Upper lobe of left lung (tissue), 6 donors: ENCODE results near the gene CAPN12. TPM values are rescaled to one million over a fixed set of nuclear protein-coding genes. Genes with fewer than 3 reads are reported as not detected.
"Not testable (repeated sequence)": the region's sequence is repeated elsewhere in the genome, so short reads cannot be mapped to it uniquely, and the experiment has no call there.

Source experiments
- ATAC-seq, 2 donors: fragments of 200-7000 bp; cut with Tn5 transposase; one replicate each; pipeline ENCODE4 v1.9.1; 2022; ENCODE audit warnings: mild to moderate bottlenecking in 2 of 2, moderate library complexity in 2 of 2; ENCODE audit not compliant: low FRiP score in 2 of 2
- DNase-seq, 2 donors: peaks; one replicate each; pipeline ENCODE4 v3.0.0-alpha.2; 2019 to 2020
- H3K27ac ChIP-seq, 4 donors: fragments of 200-600 bp; sonication (generic); one replicate each; pipeline ENCODE4 v1.5.1; 2016 to 2019
- H3K27me3 ChIP-seq, 4 donors: fragments of 200-600 bp; sonication (generic); one replicate each; pipeline ENCODE4 v1.5.1; 2017 to 2019
- H3K36me3 ChIP-seq, 4 donors: fragments of 200-600 bp; sonication (generic); one replicate each; pipeline ENCODE4 v1.5.1; 2016 to 2019
- H3K4me1 ChIP-seq, 4 donors: fragments of 200-600 bp; sonication (generic); one replicate each; pipeline ENCODE4 v1.5.1; 2018 to 2019
- H3K4me3 ChIP-seq, 4 donors: fragments of 200-600 bp; sonication (generic); one replicate each; pipeline ENCODE4 v1.5.1; 2017 to 2019; ENCODE audit warnings: mild to moderate bottlenecking in 2 of 4, moderate library complexity in 1 of 4
- H3K9me3 ChIP-seq, 4 donors: fragments of 200-600 bp; sonication (generic); one replicate each; pipeline ENCODE4 v1.5.1; 2018 to 2019
- EP300 ChIP-seq, 4 donors: sonication (generic); formaldehyde crosslinking; IDR thresholded peaks; one replicate each; pipeline ENCODE4 v1.5.1; 2017; ENCODE audit warnings: antibody characterized with exemption in 4 of 4, control low read depth in 2 of 4
- POLR2A ChIP-seq, 4 donors: fragments of 450-650 bp; IDR thresholded peaks; one replicate each; pipeline ENCODE4 v1.5.1; 2016 to 2017; ENCODE audit warnings: antibody characterized with exemption in 4 of 4, mild to moderate bottlenecking in 2 of 4
- POLR2AphosphoS5 ChIP-seq, 2 donors: sonication (generic); formaldehyde crosslinking; IDR thresholded peaks; one replicate each; pipeline ENCODE4 v1.5.1; 2017; ENCODE audit warnings: antibody characterized with exemption in 2 of 2
- WGBS, 2 donors: methylation state at CpG; one replicate each; pipeline ENCODE4 v1.1.5; 2017 to 2018; 5-methylcytosine and 5-hydroxymethylcytosine counted together
- total RNA-seq, 6 donors: library from RNA; depleted of rRNA in 4 of 6; stranded (reverse); fragments of >200 nt in 4 of 6; gene quantifications; one replicate each; pipeline versions ENCODE4 v1.1.0 to v1.2.1, GENCODE V29; 2016 to 2021
- TF ChIP-seq, protein P1 (sequence below), 6 experiments: fragments of 450-650 bp in 4 of 6; fragments of 200-600 bp in 2 of 6; sonication (generic) in 2 of 6; IDR thresholded peaks; one replicate each; pipeline ENCODE4 v1.5.1; 2016 to 2019; ENCODE audit warnings: antibody characterized with exemption in 6 of 6
- donor health status: DM: no; HTN: no; CAD: no; lungs with moderate emphysema.
- donor health status: DM: no; HTN: yes; CAD: no; lungs with severe emphysema.

CAPN12 gene, protein sequence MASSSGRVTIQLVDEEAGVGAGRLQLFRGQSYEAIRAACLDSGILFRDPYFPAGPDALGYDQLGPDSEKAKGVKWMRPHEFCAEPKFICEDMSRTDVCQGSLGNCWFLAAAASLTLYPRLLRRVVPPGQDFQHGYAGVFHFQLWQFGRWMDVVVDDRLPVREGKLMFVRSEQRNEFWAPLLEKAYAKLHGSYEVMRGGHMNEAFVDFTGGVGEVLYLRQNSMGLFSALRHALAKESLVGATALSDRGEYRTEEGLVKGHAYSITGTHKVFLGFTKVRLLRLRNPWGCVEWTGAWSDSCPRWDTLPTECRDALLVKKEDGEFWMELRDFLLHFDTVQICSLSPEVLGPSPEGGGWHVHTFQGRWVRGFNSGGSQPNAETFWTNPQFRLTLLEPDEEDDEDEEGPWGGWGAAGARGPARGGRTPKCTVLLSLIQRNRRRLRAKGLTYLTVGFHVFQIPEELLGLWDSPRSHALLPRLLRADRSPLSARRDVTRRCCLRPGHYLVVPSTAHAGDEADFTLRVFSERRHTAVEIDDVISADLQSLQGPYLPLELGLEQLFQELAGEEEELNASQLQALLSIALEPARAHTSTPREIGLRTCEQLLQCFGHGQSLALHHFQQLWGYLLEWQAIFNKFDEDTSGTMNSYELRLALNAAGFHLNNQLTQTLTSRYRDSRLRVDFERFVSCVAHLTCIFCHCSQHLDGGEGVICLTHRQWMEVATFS
- total RNA-seq: 10 to 100 TPM in 3 of 6 donors, 1 to 10 TPM in 3; 5.2 to 93.2 (median 11.1) TPM

DNA sequence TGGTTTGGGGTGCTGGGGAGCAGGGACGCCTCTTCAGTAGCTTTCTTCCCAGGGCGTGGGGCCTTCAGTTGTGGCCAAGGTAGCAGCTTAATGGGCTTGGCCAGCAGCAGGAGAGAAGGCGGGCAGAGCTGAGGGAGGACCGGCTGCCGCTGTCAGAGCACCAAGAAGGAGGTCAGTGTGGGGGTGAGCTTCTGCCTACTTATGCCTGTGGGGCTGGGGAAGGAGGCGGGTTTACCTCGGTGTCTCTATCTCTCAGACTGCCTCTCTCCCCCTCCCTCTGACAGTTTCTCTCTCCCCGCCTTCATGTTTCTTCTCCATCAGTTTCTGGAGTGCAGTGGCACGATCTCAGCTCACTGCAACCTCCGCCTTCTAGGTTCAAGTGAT, at the start of gene CAPN12:
Gene CAPN12, minus strand, starts transcription at position 177 of the 384 bp plus-strand sequence. CDS start 309 bp downstream, outside the sequence.
- WGBS, 2 donors: 92 to 93% methylated on average over 8 to 9 of the region's 10 CpGs
- H3K9me3 ChIP-seq: no peaks in the 10 kb centered on the region
- ATAC-seq (no peak), DNase-seq (peak in 1 of 2 donors; percentile 21)
- peaks cover 0 to 3% (median 0%) of the 10 kb centered on the region in 4 donors for H3K4me1 ChIP-seq
- H3K36me3 ChIP-seq: no peaks in the 10 kb centered on the region
- H3K4me3 ChIP-seq: no peak within 1 kb of the TSS
- H3K27ac ChIP-seq: no peak within 1 kb of the TSS
- TF ChIP-seq, protein P1, sequence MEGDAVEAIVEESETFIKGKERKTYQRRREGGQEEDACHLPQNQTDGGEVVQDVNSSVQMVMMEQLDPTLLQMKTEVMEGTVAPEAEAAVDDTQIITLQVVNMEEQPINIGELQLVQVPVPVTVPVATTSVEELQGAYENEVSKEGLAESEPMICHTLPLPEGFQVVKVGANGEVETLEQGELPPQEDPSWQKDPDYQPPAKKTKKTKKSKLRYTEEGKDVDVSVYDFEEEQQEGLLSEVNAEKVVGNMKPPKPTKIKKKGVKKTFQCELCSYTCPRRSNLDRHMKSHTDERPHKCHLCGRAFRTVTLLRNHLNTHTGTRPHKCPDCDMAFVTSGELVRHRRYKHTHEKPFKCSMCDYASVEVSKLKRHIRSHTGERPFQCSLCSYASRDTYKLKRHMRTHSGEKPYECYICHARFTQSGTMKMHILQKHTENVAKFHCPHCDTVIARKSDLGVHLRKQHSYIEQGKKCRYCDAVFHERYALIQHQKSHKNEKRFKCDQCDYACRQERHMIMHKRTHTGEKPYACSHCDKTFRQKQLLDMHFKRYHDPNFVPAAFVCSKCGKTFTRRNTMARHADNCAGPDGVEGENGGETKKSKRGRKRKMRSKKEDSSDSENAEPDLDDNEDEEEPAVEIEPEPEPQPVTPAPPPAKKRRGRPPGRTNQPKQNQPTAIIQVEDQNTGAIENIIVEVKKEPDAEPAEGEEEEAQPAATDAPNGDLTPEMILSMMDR (IDR thresholded peaks at IDR 0.05): no peak
- no peak for TF ChIP-seq POLR2A (IDR thresholded peaks at IDR 0.05)
- no peaks in the 10 kb centered on the region for H3K27me3 ChIP-seq

DNA sequence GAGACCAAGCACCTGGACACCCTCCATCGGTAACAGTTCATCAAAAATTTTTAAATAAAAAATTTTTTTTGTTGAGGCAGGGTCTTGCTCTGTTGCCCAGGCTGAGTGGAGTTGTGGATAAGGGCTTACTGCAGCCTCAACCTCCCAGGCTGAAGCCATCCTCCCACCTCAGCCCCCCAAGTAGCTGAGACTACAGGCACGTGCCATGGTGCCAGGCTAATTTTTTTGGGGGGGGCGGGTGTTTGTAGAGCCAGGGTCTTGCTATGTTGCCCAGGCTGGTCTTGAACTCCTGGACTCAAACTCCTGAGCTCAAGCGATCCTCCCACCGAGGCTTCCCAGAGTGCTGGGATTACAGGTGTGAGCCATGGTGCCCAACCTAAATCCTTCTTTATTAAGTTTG, 49.4 kb upstream of the CAPN12 start:
- ATAC-seq: no peak
- H3K36me3 ChIP-seq: no peaks in the 10 kb centered on the region
- H3K4me1 ChIP-seq: peaks cover 3 to 8% (median 7%) of the 10 kb centered on the region in 4 donors
- H3K4me3 ChIP-seq: no peak overlapping the region
- 89 to 96% methylated on average over 4 to 5 of the region's 5 CpGs for whole genome bisulfite sequencing, 2 donors
- no peak for TF ChIP-seq POLR2A (IDR thresholded peaks at IDR 0.05)
- TF ChIP-seq, protein P1 (IDR thresholded peaks at IDR 0.05): no peak
- no peak for TF ChIP-seq EP300 (IDR thresholded peaks at IDR 0.05)
- TF ChIP-seq POLR2AphosphoS5 (IDR thresholded peaks at IDR 0.05): no peak
- H3K9me3 ChIP-seq: no peaks in the 10 kb centered on the region
- H3K27ac ChIP-seq: no peak overlapping the region
- H3K27me3 ChIP-seq: no peaks in the 10 kb centered on the region
- DNase-seq: no peak

DNA sequence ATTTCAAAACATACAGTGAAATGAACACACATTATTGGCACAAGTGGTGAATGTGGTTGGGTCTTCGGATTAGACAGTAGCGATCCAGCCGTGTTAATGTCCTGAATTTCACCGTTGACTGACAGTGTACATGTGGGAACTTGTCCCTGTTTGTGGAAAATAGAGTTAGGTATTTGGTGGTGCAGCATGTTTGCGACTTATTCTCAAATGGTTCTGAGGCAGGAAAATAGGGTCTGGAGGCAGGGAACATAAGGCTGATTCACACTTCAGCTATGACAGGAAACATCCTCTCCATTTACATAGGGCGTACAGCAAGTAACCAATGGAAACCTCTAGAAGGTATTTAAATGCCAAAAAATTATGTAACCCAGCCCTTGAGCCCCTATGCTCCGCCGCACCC, 48.9 kb upstream of the CAPN12 start:
- 71 to 75% methylated on average over 8 of the region's 8 CpGs for WGBS, 2 donors
- ATAC-seq: no peak
- Histone ChIP-seq H3K4me1 (peaks cover 3 to 8% (median 7%) of the 10 kb centered on the region in 4 donors), H3K36me3 (no peaks in the 10 kb centered on the region), H3K4me3 (no peak overlapping the region), H3K27ac (no peak overlapping the region), H3K9me3 (no peaks in the 10 kb centered on the region), H3K27me3 (no peaks in the 10 kb centered on the region)
- TF ChIP-seq EP300 (IDR thresholded peaks at IDR 0.05) (no peak), POLR2AphosphoS5 (IDR thresholded peaks at IDR 0.05) (no peak), POLR2A (IDR thresholded peaks at IDR 0.05) (no peak)
- TF ChIP-seq, protein P1 (IDR thresholded peaks at IDR 0.05): no peak
- no peak for DNase-seq

DNA sequence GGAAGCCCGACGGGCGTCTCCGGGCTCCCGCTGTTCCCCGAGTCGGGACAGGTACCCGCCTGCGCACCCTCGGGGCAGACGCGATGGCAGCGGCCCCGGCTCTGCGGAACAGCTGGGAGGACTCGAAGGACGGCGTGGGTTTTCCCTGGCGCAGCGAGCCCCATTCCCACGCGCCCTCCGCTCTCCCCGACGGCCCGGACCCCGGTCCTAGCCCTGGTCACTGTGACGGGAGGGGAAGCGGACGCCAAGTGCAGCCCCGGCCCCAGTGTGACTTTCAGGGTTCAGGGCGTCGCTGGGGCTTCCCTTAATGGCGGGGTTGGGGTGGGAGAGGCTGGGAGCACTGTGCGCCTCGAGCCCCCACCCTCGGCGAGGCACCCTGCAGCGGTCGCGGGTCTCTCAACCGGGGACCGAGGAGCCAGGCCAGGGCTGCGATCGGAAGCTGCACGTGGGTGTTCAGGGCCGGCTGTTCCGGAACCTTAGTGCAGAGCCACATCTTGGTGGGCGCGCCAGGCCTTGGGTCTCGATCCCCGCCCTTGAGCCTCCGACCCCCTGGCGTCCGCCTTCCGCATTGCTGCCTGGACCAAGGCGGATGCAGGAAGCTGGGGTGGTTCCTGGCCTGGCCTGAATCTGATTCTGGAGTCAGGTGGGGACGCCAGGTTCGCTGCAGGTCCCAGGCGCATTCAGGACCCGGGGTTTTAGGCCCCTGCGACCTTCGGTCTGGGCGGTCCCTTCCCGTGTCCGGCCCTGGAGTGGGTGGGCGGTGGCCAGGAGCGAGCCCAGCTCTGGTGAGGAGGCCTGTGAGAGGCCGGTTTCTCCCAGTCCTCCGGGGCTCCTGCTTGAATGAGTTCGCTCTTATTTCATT, 48.2 kb upstream of the CAPN12 start:
- no peaks in the 10 kb centered on the region for H3K9me3 ChIP-seq
- ATAC-seq (peak; percentile 19 to 70), DNase-seq (peak in 1 of 2 donors; percentile 90)
- H3K4me3 ChIP-seq: peak overlapping the region in 3 of 4 donors; percentile 23 to 41 (median 37)
- no peaks in the 10 kb centered on the region for H3K27me3 ChIP-seq
- H3K36me3 ChIP-seq: no peaks in the 10 kb centered on the region
- WGBS, 2 donors: 30 to 40% methylated on average over 14 to 37 of the region's 71 CpGs
- H3K4me1 ChIP-seq: peaks cover 3 to 8% (median 7%) of the 10 kb centered on the region in 4 donors
- TF ChIP-seq POLR2A (IDR thresholded peaks at IDR 0.05): no peak
- TF ChIP-seq, protein P1 (IDR thresholded peaks at IDR 0.05): peak in 5 of 6 experiments; percentile 49 to 83 (median 64)
- no peak for TF ChIP-seq POLR2AphosphoS5 (IDR thresholded peaks at IDR 0.05)
- TF ChIP-seq EP300 (IDR thresholded peaks at IDR 0.05): no peak
- peak overlapping the region in 1 of 4 donors; percentile 35 for H3K27ac ChIP-seq

DNA sequence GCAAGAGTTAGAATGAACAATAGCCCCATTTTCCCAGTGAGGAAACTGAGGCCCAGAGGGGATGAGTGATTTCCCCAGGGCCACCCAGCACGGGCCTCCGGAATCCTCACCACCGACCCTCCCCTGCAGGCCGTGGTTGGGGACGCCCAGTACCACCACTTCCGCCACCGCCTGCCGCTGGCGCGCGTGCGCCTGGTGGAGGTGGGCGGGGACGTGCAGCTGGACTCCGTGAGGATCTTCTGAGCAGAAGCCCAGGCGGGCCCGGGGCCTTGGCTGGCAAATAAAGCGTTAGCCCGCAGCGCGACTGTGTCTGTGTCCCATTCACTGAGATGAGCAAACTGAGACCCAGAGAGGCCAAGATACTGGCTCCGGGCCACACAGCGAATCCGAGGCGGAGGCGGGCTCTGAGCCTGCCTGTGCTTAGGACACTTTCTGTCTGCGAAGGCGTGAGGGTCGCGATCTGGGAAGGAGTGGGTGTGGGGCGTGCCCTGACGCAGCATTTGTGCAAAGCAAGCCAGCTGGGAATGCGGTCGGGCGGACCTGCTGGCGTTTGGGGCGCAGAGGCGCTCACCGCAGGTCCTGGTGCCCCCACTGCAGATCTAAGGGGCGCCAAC, 47.3 kb upstream of the CAPN12 start:
- DNase-seq, H3K27me3 ChIP-seq, H3K4me1 ChIP-seq, H3K27ac ChIP-seq, H3K36me3 ChIP-seq, H3K9me3 ChIP-seq: not testable (repeated sequence)
- WGBS, 2 donors: no CpG with 5 or more reads among the region's 40 CpGs
- ATAC-seq: peak; percentile 86 to 96
- H3K4me3 ChIP-seq: peak overlapping the region in 1 of 4 donors; percentile 26

DNA sequence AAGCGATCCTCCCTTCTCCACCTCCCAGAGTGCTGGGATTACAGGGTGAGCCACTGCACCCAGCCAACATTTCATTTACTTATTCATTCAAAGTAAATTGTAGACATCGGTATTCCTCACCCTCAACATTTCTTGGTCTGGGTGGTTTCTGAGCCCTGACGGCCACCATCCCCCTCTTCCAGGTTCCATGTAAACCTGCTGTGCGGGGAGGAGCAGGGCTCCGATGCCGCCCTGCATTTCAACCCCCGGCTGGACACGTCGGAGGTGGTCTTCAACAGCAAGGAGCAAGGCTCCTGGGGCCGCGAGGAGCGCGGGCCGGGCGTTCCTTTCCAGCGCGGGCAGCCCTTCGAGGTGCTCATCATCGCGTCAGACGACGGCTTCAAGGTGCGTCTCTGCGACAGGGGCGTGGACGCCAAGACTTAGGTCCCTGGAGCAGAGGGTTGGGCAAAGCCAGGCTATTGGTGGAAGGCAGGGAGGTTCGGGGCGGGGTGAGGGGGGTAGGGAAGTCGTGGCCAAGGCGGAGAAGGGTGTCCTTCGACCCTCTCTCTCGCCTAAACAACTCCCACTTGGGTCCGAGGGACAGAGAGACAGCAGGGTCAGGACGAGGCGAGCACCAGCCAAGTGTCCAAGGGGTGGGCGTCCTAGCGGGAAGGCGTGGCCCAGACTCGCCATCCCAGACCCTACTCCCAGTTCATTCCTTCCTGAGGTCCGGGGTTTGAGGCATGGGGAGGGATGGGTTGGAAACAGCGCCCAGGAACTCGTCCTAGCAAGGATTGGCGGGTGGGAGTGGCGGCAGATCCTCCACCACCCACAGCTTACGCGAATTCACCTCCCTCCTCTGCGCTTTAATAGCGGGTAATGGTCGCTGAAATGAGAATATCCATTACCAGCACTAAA, 46.5 kb upstream of the CAPN12 start:
- 70 to 78% methylated on average over 2 to 15 of the region's 49 CpGs for WGBS, 2 donors
- not testable (repeated sequence) for H3K9me3 ChIP-seq, DNase-seq, H3K27ac ChIP-seq, H3K4me1 ChIP-seq, ATAC-seq, H3K36me3 ChIP-seq, H3K27me3 ChIP-seq
- H3K4me3 ChIP-seq: peak overlapping the region in 1 of 4 donors; percentile 26
